ENCODE data around the gene AJUBA.
"Not testable (repeated sequence)": the region's sequence is repeated elsewhere in the genome, so short reads cannot be mapped to it uniquely, and the experiment has no call there.

AJUBA gene

GRCh38 chr14:22982477-22983245, at the start of gene AJUBA:
Gene AJUBA (minus strand): TSS chr14:22982551. CDS start chr14:22982266, 285 bp downstream.
- peak; percentile 74 for DNase-seq (ENCODE audit: low spot score)

GRCh38 chr14:23030936-23031335, 48.6 kb upstream of the AJUBA start:
- DNase-seq (ENCODE audit: low spot score): no peak

GRCh38 chr14:23028799-23029198, 46.4 kb upstream of the AJUBA start:
- no peak for DNase-seq (ENCODE audit: low spot score)

GRCh38 chr14:23025151-23025814, 42.9 kb upstream of the AJUBA start:
- DNase-seq (ENCODE audit: low spot score): no peak

GRCh38 chr14:23024612-23025075, 42.3 kb upstream of the AJUBA start:
- no peak for DNase-seq (ENCODE audit: low spot score)

DNA sequence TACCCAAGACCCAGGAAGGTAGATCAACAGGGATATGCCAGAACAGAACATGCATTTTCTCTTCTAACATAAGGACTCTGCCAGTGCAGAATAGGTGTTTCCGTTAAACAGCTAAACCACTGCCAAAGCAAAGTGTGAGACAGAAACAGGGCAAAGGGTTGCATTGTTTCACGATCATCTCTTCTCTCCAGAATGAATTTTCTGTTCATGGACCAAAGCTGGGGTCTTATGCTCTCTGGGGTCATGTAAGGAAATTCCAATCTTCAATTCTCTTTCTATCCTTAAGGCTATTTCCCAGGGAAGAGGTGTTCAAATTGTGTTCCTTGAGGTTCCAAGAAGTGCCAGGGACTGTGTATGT, 41.4 kb upstream of the AJUBA start:
- DNase-seq (ENCODE audit: low spot score): no peak

GRCh38 chr14:23023022-23023794, 40.9 kb upstream of the AJUBA start:
- DNase-seq (ENCODE audit: low spot score): no peak

DNA sequence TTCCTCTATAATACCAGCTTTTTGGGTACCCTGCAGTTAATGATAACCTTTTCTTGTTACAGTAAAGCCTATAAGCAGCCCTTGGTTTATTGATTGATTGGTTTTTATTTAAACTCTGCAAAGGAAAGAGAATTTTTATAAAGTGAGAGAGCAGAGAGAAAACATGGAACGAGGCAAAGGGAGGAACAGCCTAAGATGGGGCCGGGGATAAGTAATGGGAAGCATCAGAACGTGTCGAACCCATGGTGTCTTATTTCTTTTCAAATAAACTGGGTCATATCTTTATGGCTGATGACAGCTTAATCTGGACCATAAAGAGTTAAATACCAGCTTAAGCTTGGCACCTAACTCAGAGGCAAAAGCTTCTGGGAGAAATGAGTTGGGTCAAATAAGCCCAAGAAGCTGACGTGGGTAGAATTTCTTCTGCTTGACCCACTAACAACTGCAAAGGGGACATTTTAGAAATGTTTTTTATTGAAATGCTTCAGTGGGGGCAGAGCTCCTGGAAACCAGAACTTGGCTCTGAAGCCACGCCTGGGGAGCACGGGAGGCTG, 39.6 kb upstream of the AJUBA start:
- DNase-seq (ENCODE audit: low spot score): no peak

- DNase-seq (ENCODE audit: low spot score): no peak
These were observed 39.1 kb upstream of the AJUBA start for GRCh38 chr14:23021434-23021833.

- no peak for DNase-seq (ENCODE audit: low spot score)
These were observed 38.1 kb upstream of the AJUBA start for GRCh38 chr14:23020143-23021128.

DNA sequence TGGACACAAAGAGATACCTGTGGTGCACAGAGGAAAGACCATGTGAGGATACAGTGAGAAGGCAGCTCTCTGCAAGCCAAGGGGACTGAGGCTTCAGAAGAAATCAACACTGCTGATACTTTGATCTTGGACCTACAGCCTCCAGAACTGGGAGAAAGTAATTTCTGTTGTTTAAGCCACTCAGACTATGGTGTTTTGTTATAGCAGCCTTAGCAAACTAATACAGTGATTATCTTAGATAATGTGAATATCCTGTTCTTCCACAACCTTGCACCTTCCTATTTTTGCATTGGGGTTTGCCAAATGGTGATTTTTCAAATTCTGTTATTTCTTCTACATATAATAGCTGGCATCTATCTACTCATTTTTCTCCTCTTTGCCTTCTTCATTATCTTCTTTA, 35.8 kb upstream of the AJUBA start:
- no peak for DNase-seq (ENCODE audit: low spot score)

GRCh38 chr14:23017091-23017490, 34.7 kb upstream of the AJUBA start:
- no peak for DNase-seq (ENCODE audit: low spot score)

DNA sequence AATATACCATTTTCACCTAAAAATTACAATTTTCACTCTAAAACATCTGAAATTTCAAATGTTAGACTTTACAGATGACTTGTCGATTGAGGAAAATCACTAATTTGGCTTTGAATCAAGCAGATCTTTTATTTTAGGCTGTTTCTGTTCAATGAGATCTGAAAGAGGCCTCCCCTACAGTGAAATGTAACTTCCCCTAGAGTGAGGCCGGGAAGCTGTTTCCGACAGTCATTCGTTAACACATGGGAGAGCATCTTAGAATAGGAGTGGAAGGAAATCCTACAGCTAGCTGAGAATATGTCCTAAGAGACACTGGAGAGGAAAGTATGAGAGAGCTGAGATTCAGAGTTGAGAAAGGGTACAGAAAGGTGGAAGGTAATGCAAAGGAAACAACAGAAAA, 33.3 kb upstream of the AJUBA start:
- DNase-seq (ENCODE audit: low spot score): no peak

DNA sequence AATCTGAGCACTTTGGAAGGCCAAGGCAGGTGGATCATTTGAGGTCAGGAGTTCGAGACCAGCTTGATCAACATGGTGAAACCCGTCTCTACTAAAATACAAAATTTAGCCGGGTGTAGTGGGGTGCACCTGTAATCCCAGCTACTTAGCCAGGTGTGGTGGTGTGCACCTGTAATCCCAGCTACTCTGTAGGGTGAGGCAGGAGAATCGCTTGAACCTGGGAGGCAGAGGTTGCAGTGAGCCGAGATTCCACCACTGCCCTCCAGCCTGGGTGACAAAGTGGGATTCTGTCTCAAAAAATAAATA, 31.4 kb upstream of the AJUBA start:
- not testable (repeated sequence) for DNase-seq (ENCODE audit: low spot score)

GRCh38 chr14:23013054-23013748, 30.9 kb upstream of the AJUBA start:
- no peak for DNase-seq (ENCODE audit: low spot score)

GRCh38 chr14:23009939-23010726, 27.8 kb upstream of the AJUBA start, which contains the start of gene C14orf93:
Gene C14orf93 (minus strand): TSS chr14:23010143. CDS start chr14:22999023, 11,120 bp downstream.
- DNase-seq (ENCODE audit: low spot score): peak; percentile 57

GRCh38 chr14:23009483-23009938, 27.2 kb upstream of the AJUBA start:
- DNase-seq (ENCODE audit: low spot score): no peak

- DNase-seq (ENCODE audit: low spot score): no peak
These were observed 26.5 kb upstream of the AJUBA start for GRCh38 chr14:23008831-23009230.

GRCh38 chr14:23006544-23007419, 24.4 kb upstream of the AJUBA start:
- peak; percentile 97 for DNase-seq (ENCODE audit: low spot score)

Measured in kidney capillary endothelial cell (primary cell).